IPS-18a (cell line): Measurements from ENCODE around the gene IGFN1.
"Not testable (repeated sequence)": the region's sequence is repeated elsewhere in the genome, so short reads cannot be mapped to it uniquely, and the experiment has no call there.

Experiments used
- H3K27ac ChIP-seq: one replicate; pipeline ENCODE4 v1.5.1; 2013; ENCODE audit warnings: low read length
- H3K27me3 ChIP-seq: one replicate; pipeline ENCODE4 v1.6.1; 2013; ENCODE audit warnings: mild to moderate bottlenecking, low read length; ENCODE audit not compliant: control insufficient read depth, insufficient read depth
- H3K36me3 ChIP-seq: one replicate; pipeline ENCODE4 v1.6.1; 2013; ENCODE audit warnings: low read depth, low read length; ENCODE audit not compliant: control insufficient read depth
- H3K4me1 ChIP-seq: one replicate; pipeline ENCODE4 v1.6.1; 2013; ENCODE audit warnings: low read depth, low read length; ENCODE audit not compliant: control insufficient read depth
- H3K4me3 ChIP-seq: one replicate; pipeline ENCODE4 v1.5.1; 2013; ENCODE audit warnings: low read length
- H3K9ac ChIP-seq: one replicate; pipeline ENCODE4 v1.6.1; 2013; ENCODE audit warnings: mild to moderate bottlenecking, low read length, moderate library complexity
- H3K9me3 ChIP-seq: one replicate; pipeline ENCODE4 v1.6.1; 2013; ENCODE audit warnings: low read depth, low read length; ENCODE audit not compliant: control insufficient read depth

IGFN1 gene

DNA sequence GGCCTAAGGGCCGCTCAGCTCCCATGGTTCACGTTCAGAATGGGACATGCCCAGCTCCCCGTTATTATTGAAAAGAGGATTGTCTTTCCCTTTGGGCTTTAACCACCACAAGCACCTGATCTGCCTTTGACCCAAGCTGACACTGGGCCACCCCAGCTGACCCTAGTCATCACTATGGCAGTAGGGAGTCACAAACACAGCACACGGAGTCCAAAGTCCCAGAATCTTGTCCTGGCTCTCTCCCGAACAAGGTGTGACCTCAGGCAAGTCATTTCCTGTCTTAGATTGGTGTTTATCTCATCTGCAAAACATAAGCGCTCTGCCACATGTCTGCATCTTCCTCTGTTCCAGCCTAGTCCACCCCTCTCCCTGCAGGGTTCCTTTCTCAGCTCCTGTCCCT lies 31.5 kb downstream of the IGFN1 start:
- no peaks in the 10 kb centered on the region for H3K9me3 ChIP-seq
- no peak overlapping the region for H3K4me3 ChIP-seq
- no peaks in the 10 kb centered on the region for H3K4me1 ChIP-seq
- no peak overlapping the region for H3K27ac ChIP-seq
- no peaks in the 10 kb centered on the region for H3K36me3 ChIP-seq
- H3K27me3 ChIP-seq: no peaks in the 10 kb centered on the region
- no peak overlapping the region for H3K9ac ChIP-seq

DNA sequence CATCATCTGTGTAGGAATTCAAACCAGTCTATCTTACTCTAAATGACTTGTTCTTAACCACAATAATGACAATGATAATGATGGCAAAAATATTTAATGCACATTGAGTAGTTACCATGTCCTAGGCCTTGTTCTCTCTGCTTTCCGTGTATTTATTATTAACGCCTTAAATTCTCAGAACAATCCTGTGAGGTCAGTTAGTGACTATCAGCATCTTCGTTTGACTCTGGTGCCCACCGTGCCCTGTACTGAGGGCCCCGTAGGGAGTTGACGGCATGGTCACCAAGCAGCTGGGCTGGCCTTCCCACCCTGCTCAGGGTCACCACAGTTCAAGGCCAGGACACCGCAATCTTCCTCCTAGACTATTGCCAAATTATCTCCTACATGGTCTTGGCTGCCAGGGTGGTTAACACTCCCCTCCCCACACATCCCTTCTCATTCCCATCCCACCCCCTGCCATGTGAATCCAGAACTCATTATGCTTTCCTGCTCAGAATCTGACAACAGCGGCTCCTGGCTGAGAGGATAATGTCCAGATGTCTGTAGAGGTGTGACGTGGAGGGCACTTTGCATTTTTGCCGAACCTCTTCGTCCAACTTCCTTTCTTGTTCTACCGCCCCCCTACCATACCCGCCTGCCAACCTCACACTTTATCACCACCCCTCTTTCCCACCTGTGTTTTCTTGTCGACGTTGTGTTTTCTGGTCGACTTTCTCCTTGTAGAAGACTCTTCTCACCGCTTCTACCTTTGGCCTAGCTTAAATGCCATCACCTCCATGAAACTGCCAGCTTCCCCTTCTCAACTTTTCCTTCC lies 33.4 kb downstream of the IGFN1 start:
- Histone ChIP-seq H3K9ac (no peak overlapping the region), H3K4me3 (no peak overlapping the region), H3K27ac (no peak overlapping the region), H3K27me3 (no peaks in the 10 kb centered on the region), H3K4me1 (no peaks in the 10 kb centered on the region), H3K9me3 (no peaks in the 10 kb centered on the region), H3K36me3 (no peaks in the 10 kb centered on the region)

DNA sequence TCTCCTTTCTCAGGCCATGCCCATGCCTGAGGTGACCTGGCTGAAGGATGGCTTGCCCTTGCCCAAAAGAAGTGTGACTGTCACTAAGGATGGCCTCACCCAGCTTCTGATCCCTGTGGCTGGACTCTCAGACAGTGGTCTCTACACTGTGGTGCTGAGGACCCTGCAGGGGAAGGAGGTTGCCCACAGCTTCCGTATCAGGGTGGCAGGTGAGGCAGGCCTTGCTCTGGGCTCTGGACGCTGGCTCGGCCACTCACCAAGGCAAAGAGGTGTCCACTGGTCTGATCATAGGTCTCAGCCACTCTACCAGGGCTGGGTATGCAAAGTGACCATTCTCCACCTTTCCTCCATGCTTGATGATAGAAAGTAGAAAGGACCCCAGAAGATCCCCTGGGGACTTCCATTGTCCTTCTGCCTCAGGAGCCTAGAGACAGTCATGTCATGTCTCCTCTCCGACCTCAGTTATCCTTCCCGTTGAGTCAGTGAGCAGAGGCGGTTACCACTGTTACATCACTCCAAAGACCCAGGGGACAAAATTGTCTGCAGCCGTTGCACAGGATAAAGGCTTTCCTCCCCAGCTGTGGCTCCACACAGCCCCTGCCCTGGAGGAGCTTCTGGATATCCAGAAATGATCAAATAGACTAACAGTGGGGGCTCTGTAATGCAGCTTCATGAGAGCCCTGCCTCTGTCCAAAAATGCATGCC lies 34.2 kb downstream of the IGFN1 start:
- H3K36me3 ChIP-seq: no peaks in the 10 kb centered on the region
- no peak overlapping the region for H3K9ac ChIP-seq
- no peaks in the 10 kb centered on the region for H3K27me3 ChIP-seq
- H3K27ac ChIP-seq: no peak overlapping the region
- no peaks in the 10 kb centered on the region for H3K4me1 ChIP-seq
- H3K4me3 ChIP-seq: no peak overlapping the region
- no peaks in the 10 kb centered on the region for H3K9me3 ChIP-seq

DNA sequence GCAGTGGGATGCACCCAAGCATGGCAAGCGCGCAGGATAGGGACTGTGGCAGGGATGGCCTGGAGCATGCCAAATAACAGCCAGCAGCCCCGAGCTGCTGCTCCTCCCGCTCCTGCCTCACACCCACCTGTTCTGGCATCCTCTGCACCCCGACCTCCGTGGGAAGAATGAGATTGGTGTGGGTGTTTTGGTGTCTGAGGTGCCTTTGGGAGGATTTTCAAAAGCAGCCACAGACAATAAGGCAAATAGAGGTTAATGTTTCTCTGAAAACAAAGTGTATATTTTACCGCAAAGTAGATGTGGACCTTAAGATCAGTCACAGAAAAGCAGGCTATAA lies 35.5 kb downstream of the IGFN1 start:
- H3K4me1 ChIP-seq: no peaks in the 10 kb centered on the region
- no peak overlapping the region for H3K9ac ChIP-seq
- H3K9me3 ChIP-seq: no peaks in the 10 kb centered on the region
- no peaks in the 10 kb centered on the region for H3K36me3 ChIP-seq
- H3K27ac ChIP-seq: no peak overlapping the region
- H3K27me3 ChIP-seq: no peaks in the 10 kb centered on the region
- no peak overlapping the region for H3K4me3 ChIP-seq

DNA sequence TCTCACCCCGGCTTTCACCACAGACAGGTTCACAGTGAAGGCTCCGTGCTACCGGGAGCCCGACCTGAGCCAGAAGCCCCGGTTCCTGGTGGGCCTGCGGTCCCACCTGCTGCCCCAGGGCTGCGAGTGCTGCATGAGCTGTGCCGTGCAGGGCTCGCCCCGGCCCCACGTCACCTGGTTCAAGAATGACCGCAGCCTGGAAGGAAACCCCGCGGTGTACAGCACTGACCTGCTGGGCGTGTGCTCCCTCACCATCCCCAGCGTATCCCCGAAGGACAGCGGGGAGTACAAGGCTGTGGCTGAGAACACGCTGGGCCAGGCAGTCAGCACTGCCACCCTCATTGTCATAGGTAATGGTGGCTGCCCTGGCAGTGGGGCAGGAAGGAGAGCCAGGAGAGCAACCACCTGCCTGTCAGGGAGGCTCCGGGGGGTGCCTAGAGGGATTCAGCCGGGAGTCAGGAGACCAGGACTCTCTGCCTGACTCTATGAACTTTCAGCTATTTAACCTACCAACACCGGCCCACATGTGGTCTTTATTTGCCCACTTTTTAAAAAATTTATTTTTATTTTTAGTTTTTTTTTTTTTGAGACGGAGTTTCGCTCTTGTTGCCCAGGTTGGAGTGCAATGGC lies 36.4 kb downstream of the IGFN1 start:
- Histone ChIP-seq H3K9me3 (no peaks in the 10 kb centered on the region), H3K4me1 (no peaks in the 10 kb centered on the region), H3K4me3 (no peak overlapping the region), H3K27me3 (no peaks in the 10 kb centered on the region), H3K27ac (no peak overlapping the region), H3K36me3 (no peaks in the 10 kb centered on the region), H3K9ac (no peak overlapping the region)

DNA sequence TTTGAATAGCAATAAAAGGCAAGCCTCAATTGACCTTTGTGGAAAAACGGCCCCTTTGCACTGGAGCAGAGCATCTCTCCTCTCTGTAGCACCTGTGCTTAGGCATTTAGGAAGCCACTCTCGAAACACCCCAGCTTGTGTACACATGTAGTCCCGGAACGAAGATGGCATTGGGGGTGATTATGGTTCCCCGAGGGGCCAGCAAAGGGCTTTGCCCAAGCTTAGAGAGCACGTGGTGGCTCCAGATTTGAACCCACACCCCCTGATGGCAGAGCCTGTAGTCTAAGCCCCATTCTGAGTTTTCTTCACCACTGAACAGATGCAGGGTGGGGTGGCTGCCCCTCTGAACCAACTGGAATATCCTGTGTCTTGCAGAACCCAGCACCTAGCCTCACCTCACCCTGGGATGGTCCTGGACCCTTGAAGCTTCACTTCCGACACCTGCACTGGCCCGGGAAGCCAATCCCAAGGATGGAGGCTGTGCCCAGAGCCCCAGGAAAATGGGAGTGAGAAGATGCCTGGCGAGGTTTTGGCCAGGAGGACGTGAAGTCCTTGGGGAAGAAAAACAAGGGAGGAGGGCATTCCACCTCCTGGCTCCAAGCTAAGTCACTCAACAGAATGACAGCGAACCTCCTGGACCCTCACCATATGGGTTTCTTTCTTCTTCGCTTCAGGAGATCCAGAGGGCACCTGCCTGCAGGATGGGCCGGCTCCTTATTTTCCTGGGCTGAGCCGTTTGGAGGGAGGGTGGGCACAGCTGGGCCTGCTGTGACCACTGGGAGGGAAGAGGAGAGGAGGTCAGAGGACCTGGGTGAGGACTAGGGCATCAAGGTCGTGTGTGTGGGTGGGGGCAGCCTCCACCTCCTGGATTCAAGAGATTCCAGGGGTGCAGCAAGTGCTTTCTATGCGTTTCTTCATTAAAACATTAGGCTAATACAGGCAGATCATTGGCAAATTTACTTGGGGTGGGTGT lies 37.7 kb downstream of the IGFN1 start:
- H3K36me3 ChIP-seq: no peaks in the 10 kb centered on the region
- no peaks in the 10 kb centered on the region for H3K9me3 ChIP-seq
- no peak overlapping the region for H3K9ac ChIP-seq
- no peak overlapping the region for H3K4me3 ChIP-seq
- H3K27me3 ChIP-seq: no peaks in the 10 kb centered on the region
- H3K27ac ChIP-seq: no peak overlapping the region
- no peaks in the 10 kb centered on the region for H3K4me1 ChIP-seq

DNA sequence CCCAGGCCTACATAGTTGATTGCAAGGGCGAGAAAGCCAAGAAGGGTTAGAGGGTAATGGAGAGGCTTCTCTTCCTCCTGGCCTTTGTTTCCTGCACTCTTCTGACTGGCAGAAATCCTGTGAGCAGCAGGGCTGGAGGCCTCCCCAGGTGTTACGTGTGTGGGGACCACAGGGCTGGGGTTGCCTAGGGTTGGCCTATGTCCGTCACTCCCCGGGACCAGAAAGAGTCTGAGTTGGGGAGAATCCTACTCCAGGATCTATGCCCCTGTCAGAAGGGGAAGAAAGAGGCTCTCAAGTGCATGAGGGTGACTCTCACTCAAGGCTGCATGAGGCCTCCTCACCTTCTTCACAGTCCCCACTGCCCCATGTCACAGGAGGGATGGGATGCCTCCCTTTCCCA lies 38.5 kb downstream of the IGFN1 start:
- H3K27me3 ChIP-seq: no peaks in the 10 kb centered on the region
- no peaks in the 10 kb centered on the region for H3K36me3 ChIP-seq
- H3K9ac ChIP-seq: no peak overlapping the region
- no peaks in the 10 kb centered on the region for H3K9me3 ChIP-seq
- H3K4me3 ChIP-seq: no peak overlapping the region
- H3K4me1 ChIP-seq: no peaks in the 10 kb centered on the region
- H3K27ac ChIP-seq: no peak overlapping the region

DNA sequence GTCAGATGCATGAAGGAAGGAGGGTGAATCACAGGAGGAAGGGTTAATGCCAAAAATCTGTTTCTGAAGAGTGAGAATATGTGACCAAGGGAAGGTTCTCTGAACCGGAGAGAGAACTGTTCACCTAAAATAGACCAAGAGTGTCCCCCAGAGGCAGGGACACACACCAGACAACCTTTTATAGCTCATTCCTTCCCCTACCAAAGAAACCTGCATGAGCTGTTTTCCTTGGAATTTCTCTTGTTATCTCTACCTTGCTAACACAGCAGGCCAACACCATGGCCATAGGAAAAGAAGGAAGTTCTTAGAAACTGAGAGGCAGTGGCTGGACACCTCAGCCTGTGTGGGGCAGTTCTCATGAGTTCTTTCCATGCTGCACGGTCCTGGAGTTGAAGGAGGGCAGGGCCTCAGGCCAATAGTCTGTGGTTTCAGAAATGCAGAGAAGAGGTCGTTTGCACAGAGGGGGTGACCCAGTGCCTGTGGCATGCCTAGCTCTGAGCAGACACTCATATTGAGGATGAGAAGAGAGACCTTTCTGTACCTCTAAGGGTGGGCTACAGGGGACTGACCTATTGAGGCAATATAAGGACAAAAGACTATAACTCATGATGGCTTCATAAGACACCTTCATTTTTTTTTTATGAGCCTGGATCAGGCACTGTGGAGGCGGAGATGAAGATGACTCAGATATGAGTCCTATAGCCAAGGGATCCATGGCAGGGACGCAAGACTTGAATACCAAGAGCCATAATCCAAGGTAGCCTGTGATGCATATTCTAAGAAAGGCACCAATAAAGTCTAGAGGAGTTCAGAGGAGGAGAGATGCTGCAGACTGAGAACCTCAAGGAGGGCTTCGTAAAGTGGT lies 39.4 kb downstream of the IGFN1 start:
- no peaks in the 10 kb centered on the region for H3K9me3 ChIP-seq

DNA sequence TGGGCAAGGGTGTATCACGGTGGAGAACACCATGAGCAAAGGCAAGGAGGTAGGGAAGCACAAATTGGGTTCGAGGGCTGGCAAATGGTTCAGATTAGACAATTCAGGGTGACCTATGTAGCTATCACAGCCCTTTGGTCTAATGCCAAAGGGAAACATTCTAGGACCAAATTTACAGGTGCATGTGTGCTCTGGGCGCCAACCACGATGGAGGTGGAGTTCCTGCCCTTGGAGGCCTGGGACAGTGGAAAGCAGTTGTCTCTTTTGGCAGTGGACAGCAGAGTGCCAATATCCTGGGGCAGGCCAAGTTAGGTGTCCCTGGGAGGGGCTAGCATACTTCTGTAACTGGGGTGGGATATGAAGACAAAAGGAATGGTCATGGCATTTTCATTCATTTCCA lies 40.1 kb downstream of the IGFN1 start:
- Histone ChIP-seq H3K4me3 (no peak overlapping the region), H3K9me3 (no peaks in the 10 kb centered on the region), H3K36me3 (no peaks in the 10 kb centered on the region), H3K4me1 (no peaks in the 10 kb centered on the region), H3K9ac (no peak overlapping the region), H3K27me3 (no peaks in the 10 kb centered on the region), H3K27ac (no peak overlapping the region)

More for the DNA sequence above, 39.4 kb downstream of the IGFN1 start:
- no peak overlapping the region for H3K9ac ChIP-seq
- no peaks in the 10 kb centered on the region for H3K4me1 ChIP-seq
- no peak overlapping the region for H3K27ac ChIP-seq
- H3K4me3 ChIP-seq: no peak overlapping the region
- no peaks in the 10 kb centered on the region for H3K36me3 ChIP-seq
- no peaks in the 10 kb centered on the region for H3K27me3 ChIP-seq

DNA sequence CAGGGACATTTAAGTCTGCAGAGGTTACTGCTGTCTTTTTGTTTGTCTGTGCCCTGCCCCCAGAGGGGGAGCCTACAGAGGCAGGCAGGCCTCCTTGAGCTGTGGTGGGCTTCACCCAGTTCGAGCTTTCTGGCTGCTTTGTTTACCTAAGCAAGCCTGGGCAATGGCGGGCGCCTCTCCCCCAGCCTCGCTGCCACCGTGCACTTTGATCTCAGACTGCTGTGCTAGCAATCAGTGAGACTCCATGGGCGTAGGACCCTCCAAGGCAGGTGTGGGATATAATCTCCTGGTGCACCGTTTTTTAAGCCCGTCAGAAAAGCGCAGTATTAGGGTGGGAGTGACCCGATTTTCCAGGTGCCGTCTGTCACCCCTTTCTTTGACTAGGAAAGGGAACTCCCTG lies 49.0 kb downstream of the IGFN1 start:
- H3K9me3 ChIP-seq, H3K9ac ChIP-seq, H3K36me3 ChIP-seq, H3K27me3 ChIP-seq, H3K4me1 ChIP-seq, H3K4me3 ChIP-seq, H3K27ac ChIP-seq: not testable (repeated sequence)
